BLaER1 treated with 17β-estradiol and CSF1 and Interleukin-3, amounts not matched to agents 10 nM and 100 nM (cell line): ENCODE results near the gene PDGFA.

Experiments used
- H3K27ac ChIP-seq, 11 experiments: shearing (Covaris generic); formaldehyde crosslinking; 2 replicates each; pipeline ENCODE4 v1.8.1; 2022
- H3K27me3 ChIP-seq, 11 experiments: shearing (Covaris generic); formaldehyde crosslinking; 2 replicates each; pipeline ENCODE4 v1.8.1; 2022
- H3K36me3 ChIP-seq, 11 experiments: shearing (Covaris generic); formaldehyde crosslinking; 2 replicates each; pipeline ENCODE4 v1.8.1; 2022
- H3K4me1 ChIP-seq, 10 experiments: shearing (Covaris generic); formaldehyde crosslinking; 2 replicates each; pipeline ENCODE4 v1.8.1; 2022
- H3K4me2 ChIP-seq, 11 experiments: shearing (Covaris generic); formaldehyde crosslinking; 2 replicates each; pipeline ENCODE4 v1.8.1; 2022
- H3K4me3 ChIP-seq, 10 experiments: shearing (Covaris generic); formaldehyde crosslinking; 2 replicates each; pipeline ENCODE4 v1.8.1; 2022
- H3K9ac ChIP-seq, 11 experiments: shearing (Covaris generic); formaldehyde crosslinking; 2 replicates each; pipeline ENCODE4 v1.8.1; 2022
- H3K9me3 ChIP-seq, 11 experiments: shearing (Covaris generic); formaldehyde crosslinking; replicated peaks in 1 of 11; 2 replicates each; pipeline ENCODE4 v1.8.1; 2022
- H4K20me1 ChIP-seq, 11 experiments: shearing (Covaris generic); formaldehyde crosslinking; 2 replicates each; pipeline ENCODE4 v1.8.1; 2022
- Cebpa-rat ChIP-seq, 11 experiments: shearing (Covaris generic); IDR thresholded peaks; 2 replicates each; pipeline ENCODE4 v1.8.1; 2022

PDGFA gene

DNA sequence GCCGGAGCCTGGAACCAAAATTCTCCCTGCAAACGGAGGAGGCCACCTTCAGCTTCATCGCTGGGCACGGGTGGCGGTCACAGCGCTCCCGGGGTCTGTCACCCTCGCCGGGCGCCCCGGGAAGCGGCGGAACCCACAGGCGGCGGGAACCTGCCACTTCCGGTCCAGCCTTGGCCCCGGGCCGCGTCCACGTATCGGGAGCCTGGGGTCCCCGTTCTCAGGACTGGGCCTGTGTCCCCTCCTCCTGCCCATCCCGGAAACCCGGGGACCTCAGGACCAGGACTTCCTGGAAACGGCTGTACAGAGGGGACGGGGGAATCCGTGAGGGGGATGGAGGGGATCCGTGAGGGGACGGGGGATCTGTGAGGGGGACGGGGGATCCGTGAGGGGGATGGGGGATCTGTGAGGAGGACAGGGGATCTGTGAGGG, 25.4 kb downstream of the PDGFA start:
- Histone ChIP-seq H3K9ac (no peak overlapping the region), H3K4me2 (no peak overlapping the region), H3K27me3 (peaks cover 0 to 30% (median 0%) of the 10 kb centered on the region in 11 experiments; a peak in 6 of 22 replicates), H3K9me3 (peaks cover 10 to 31% (median 19%) of the 10 kb centered on the region in 11 experiments; a peak in 20 of 22 replicates), H4K20me1 (peaks cover 0 to 24% (median 3%) of the 10 kb centered on the region in 11 experiments; a peak in 9 of 22 replicates), H3K27ac (no peak overlapping the region), H3K36me3 (peaks cover 0 to 11% (median 0%) of the 10 kb centered on the region in 11 experiments; a peak in 5 of 22 replicates), H3K4me1 (peaks cover 17 to 83% (median 72%) of the 10 kb centered on the region in 10 experiments), H3K4me3 (no peak overlapping the region)
- TF ChIP-seq Cebpa-rat (IDR thresholded peaks at IDR 0.05), result no peak

DNA sequence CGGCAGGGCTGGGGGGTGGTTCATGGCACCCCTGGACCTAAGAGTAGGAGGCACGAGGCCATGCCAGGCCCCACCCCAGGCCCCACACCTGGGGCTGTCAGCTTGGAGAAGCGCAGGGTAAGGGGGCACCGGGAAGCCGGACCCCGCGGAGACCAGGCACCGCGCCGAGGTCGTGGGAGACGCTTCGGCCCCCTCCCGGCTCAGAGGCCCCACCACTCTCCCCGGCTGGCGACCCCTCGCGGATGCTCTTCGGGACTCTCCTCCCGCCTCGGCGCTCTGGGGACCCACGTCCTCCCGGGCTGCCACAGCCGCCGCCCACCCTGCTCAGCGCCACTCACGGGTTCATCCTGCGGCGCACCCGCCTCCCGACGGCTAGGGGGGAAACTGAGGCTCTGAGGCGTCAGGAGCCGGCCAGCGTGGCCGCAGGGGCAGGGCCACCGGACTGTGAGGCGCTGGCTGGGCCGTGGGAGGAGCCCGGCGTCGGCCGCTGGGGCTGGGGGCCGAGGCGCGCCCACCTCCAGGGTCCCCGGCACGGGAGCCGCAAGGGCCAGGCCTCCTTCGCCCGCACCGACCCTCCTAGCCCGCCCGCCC, 25.9 kb downstream of the PDGFA start:
- H3K27ac ChIP-seq, result no peak overlapping the region
- H3K9me3 ChIP-seq, result peaks cover 10 to 26% (median 18%) of the 10 kb centered on the region in 11 experiments; a peak in 20 of 22 replicates
- no peak overlapping the region for H3K9ac ChIP-seq
- peaks cover 0 to 7% (median 0%) of the 10 kb centered on the region in 11 experiments; a peak in 3 of 22 replicates for H3K36me3 ChIP-seq
- peaks cover 0 to 34% (median 0%) of the 10 kb centered on the region in 11 experiments; a peak in 6 of 22 replicates for H3K27me3 ChIP-seq
- H4K20me1 ChIP-seq, result peaks cover 0 to 24% (median 3%) of the 10 kb centered on the region in 11 experiments; a peak in 9 of 22 replicates
- TF ChIP-seq Cebpa-rat (IDR thresholded peaks at IDR 0.05), result no peak
- H3K4me3 ChIP-seq, result no peak overlapping the region
- peaks cover 17 to 84% (median 72%) of the 10 kb centered on the region in 10 experiments for H3K4me1 ChIP-seq
- no peak overlapping the region for H3K4me2 ChIP-seq

DNA sequence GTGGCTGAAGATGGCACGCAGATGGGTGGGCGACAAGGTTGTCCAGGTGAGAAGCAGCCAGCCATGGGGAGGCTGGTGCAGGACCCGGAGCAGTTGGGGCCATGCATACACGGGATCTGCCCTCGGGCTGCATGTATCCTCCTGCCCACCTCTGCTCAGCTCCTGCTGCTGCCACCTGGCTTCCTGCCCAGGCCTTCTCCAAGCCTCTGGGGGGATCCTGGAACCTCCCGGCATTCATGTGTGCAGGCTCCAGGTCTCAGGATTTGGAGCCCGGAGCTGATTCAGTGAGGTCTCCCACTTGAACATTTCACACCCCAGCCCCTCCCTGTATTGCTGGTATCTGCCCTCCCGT, 27.0 kb downstream of the PDGFA start:
- H3K4me2 ChIP-seq, result peak overlapping the region in 8 of 11 experiments; percentile 83 to 97 (median 90); a peak in 15 of 22 replicates
- peaks cover 0 to 34% (median 0%) of the 10 kb centered on the region in 11 experiments; a peak in 6 of 22 replicates for H3K27me3 ChIP-seq
- H4K20me1 ChIP-seq, result peaks cover 0 to 24% (median 3%) of the 10 kb centered on the region in 11 experiments; a peak in 9 of 22 replicates
- H3K9me3 ChIP-seq, result peaks cover 10 to 19% (median 16%) of the 10 kb centered on the region in 11 experiments; a peak in 20 of 22 replicates
- H3K9ac ChIP-seq, result no peak overlapping the region
- peaks cover 17 to 76% (median 64%) of the 10 kb centered on the region in 10 experiments for H3K4me1 ChIP-seq
- H3K27ac ChIP-seq, result no peak overlapping the region
- no peak for TF ChIP-seq Cebpa-rat (IDR thresholded peaks at IDR 0.05)
- peaks cover 0 to 5% (median 0%) of the 10 kb centered on the region in 11 experiments; a peak in 1 of 22 replicates for H3K36me3 ChIP-seq
- no peak overlapping the region for H3K4me3 ChIP-seq

- Histone ChIP-seq H3K9me3 (peaks cover 10 to 19% (median 16%) of the 10 kb centered on the region in 11 experiments; a peak in 20 of 22 replicates), H3K9ac (peak overlapping the region in 8 of 11 experiments; percentile 1 to 71 (median 38); a peak in 10 of 22 replicates), H3K4me3 (0 out of 20 replicates have a peak overlapping the region, but pooled peaks of 1 of the 10 experiments have one; percentile 13), H3K27me3 (peaks cover 0 to 34% (median 0%) of the 10 kb centered on the region in 11 experiments; a peak in 6 of 22 replicates), H3K27ac (peak overlapping the region in 5 of 11 experiments; percentile 32 to 76 (median 70); a peak in 8 of 22 replicates), H3K36me3 (peaks cover 0 to 5% (median 0%) of the 10 kb centered on the region in 11 experiments; a peak in 1 of 22 replicates), H3K4me1 (peaks cover 17 to 70% (median 58%) of the 10 kb centered on the region in 10 experiments), H3K4me2 (peak overlapping the region; percentile 41 to 97 (median 88); a peak in 21 of 22 replicates), H4K20me1 (peaks cover 0 to 24% (median 3%) of the 10 kb centered on the region in 11 experiments; a peak in 9 of 22 replicates)
- no peak for TF ChIP-seq Cebpa-rat (IDR thresholded peaks at IDR 0.05)
These were observed 27.5 kb downstream of the PDGFA start for GRCh38 chr7:491958-492713.

- H3K36me3 ChIP-seq, result peaks cover 0 to 4% (median 0%) of the 10 kb centered on the region in 11 experiments; a peak in 1 of 22 replicates
These were observed 28.2 kb downstream of the PDGFA start for GRCh38 chr7:491292-491957.

DNA sequence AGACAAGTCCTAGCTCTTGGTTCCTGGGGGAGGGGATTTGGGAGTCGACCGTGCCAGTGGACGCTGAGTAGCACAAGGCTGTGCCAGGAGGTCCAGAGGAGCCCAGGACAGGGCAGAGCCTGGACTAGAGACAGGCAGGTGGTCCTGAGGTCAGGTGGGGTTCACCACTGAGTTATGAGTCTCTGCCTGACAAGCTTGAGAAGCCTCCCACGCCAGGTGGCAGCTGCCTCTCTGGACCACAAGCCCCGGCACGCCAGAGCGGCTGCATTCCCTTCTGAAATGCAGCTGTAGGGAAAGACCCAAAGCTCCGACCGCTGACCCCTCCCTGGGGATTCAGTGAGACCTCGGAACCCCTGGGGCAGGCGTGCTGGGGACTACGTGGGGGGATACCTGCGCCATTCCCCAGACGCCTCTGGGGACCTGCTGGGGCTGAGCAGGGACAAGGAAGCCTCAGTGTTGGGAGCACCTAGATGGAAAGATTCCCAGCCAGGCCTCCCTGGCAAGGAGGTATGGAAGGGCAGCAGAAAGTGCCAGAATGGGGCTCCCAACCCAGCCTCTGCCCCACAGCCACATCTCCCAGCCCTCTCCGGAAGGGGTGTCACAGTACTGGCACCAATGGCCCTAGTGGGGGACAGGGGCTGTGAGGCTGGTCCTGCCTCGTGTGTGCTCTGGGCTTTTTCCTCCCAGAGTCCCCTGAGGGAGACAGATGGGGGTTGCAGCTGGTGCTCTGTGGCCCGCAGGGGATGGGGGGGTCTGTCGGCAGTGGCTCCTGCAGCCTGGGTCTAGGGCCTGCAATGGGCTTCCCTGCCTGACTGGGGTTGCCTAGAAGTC, 29.0 kb downstream of the PDGFA start:
- no peak for TF ChIP-seq Cebpa-rat (IDR thresholded peaks at IDR 0.05)
- Histone ChIP-seq H3K4me2 (peak overlapping the region; percentile 41 to 97 (median 88)), H3K9me3 (peaks cover 10 to 19% (median 16%) of the 10 kb centered on the region in 11 experiments; a peak in 20 of 22 replicates), H3K9ac (peak overlapping the region in 8 of 11 experiments; percentile 10 to 71 (median 38); a peak in 13 of 22 replicates), H3K36me3 (no peaks in the 10 kb centered on the region), H3K27me3 (peaks cover 0 to 34% (median 0%) of the 10 kb centered on the region in 11 experiments; a peak in 6 of 22 replicates), H3K27ac (peak overlapping the region in 5 of 11 experiments; percentile 32 to 76 (median 70); a peak in 9 of 22 replicates), H3K4me1 (peaks cover 17 to 56% (median 44%) of the 10 kb centered on the region in 10 experiments), H3K4me3 (peak overlapping the region in 4 of 10 experiments; percentile 7 to 43 (median 7); a peak in 6 of 20 replicates), H4K20me1 (peaks cover 0 to 19% (median 0%) of the 10 kb centered on the region in 11 experiments; a peak in 9 of 22 replicates)

More at GRCh38 chr7:491292-491957, 28.2 kb downstream of the PDGFA start:
- Histone ChIP-seq H3K4me3 (peak overlapping the region in 3 of 10 experiments; percentile 7 to 43 (median 13); a peak in 4 of 20 replicates), H3K9ac (peak overlapping the region in 9 of 11 experiments; percentile 1 to 71 (median 28); a peak in 13 of 22 replicates), H3K27me3 (peaks cover 0 to 34% (median 0%) of the 10 kb centered on the region in 11 experiments; a peak in 6 of 22 replicates), H3K4me1 (peaks cover 17 to 63% (median 51%) of the 10 kb centered on the region in 10 experiments), H3K27ac (peak overlapping the region in 5 of 11 experiments; percentile 32 to 76 (median 70); a peak in 8 of 22 replicates), H3K4me2 (peak overlapping the region; percentile 41 to 97 (median 88)), H4K20me1 (peaks cover 0 to 24% (median 0%) of the 10 kb centered on the region in 11 experiments; a peak in 9 of 22 replicates), H3K9me3 (peaks cover 10 to 19% (median 16%) of the 10 kb centered on the region in 11 experiments; a peak in 20 of 22 replicates)
- no peak for TF ChIP-seq Cebpa-rat (IDR thresholded peaks at IDR 0.05)

DNA sequence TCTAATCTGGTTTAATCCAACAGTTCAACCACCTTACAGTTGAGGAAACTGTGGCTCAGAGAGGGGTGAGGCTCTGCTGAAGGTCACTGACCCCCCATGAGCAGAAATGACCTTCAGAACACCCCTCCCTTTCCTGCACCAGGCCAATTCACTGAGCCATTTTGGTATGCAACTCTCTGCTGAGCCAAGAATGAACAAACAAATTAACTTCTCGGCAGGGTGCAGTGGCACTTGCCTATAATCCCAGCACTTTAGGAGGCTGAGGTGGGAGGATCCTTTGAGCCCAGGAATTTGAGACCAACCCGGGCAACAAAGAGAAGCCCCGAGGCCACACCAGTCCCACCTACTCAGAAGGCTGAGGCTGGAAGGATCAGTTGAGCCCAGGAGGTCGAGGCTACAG, 29.8 kb downstream of the PDGFA start:
- H3K4me3 ChIP-seq, result no peak overlapping the region
- peaks cover 17 to 54% (median 39%) of the 10 kb centered on the region in 10 experiments for H3K4me1 ChIP-seq
- H3K9me3 ChIP-seq, result peaks cover 10 to 19% (median 16%) of the 10 kb centered on the region in 11 experiments; a peak in 20 of 22 replicates
- peaks cover 0 to 18% (median 0%) of the 10 kb centered on the region in 11 experiments; a peak in 6 of 22 replicates for H4K20me1 ChIP-seq
- no peak for TF ChIP-seq Cebpa-rat (IDR thresholded peaks at IDR 0.05)
- H3K36me3 ChIP-seq, result no peaks in the 10 kb centered on the region
- peak overlapping the region in 2 of 11 experiments; percentile 70 to 76; a peak in 3 of 22 replicates for H3K27ac ChIP-seq
- H3K9ac ChIP-seq, result no peak overlapping the region
- H3K4me2 ChIP-seq, result peak overlapping the region in 9 of 11 experiments; percentile 71 to 97 (median 90); a peak in 18 of 22 replicates
- peaks cover 0 to 34% (median 0%) of the 10 kb centered on the region in 11 experiments; a peak in 6 of 22 replicates for H3K27me3 ChIP-seq
